Panc1 (cell line): ENCODE results near the gene FLACC1. TPM values are rescaled to one million over a fixed set of nuclear protein-coding genes. Genes with fewer than 3 reads are reported as not detected.

Experiments
- ATAC-seq: fragments of 200-7000 bp; cut with Tn5 transposase; 2 replicates; pipeline ENCODE4 v1.9.1; 2020; ENCODE audit warnings: mild to moderate bottlenecking, moderate library complexity
- BruUV-seq: library from RNA; stranded (reverse); fragments of 400-500 nt; replicated peaks from 2 replicates; lab custom pipeline; 2021; lab: Mats Ljungman, UMichigan
- CTCF ChIA-PET: fragments of 300-600 bp; sonication (Branson Sonifier 250); formaldehyde crosslinking; loops from one replicate; lab custom pipeline; 2022; ENCODE audit warnings: antibody characterized with exemption; lab: Charles Lee
- POLR2A ChIA-PET: fragments of 300-600 bp; sonication (Branson Sonifier 250); formaldehyde crosslinking; loops from one replicate; lab custom pipeline; 2022; ENCODE audit warnings: antibody characterized with exemption; lab: Charles Lee
- DNase-seq: peaks from one replicate; pipeline ENCODE4 v3.0.0-alpha.2; 2010; ENCODE audit warnings: low read depth, low spot score
- H3K27ac ChIP-seq: 2 replicates; pipeline ENCODE4 v1.5.1; 2011; ENCODE audit warnings: mild to moderate bottlenecking, low read length, inconsistent platforms
- H3K27me3 ChIP-seq: fragments of 200-500 bp; sonication (Bioruptor generic); 2 replicates; pipeline ENCODE4 v1.6.0; 2014; ENCODE audit warnings: low read length, inconsistent platforms; ENCODE audit not compliant: control insufficient read depth, insufficient read depth
- H3K36me3 ChIP-seq: fragments of 200-500 bp; sonication (Bioruptor generic); 2 replicates; pipeline ENCODE4 v1.5.1; 2014; ENCODE audit warnings: inconsistent platforms, mild to moderate bottlenecking, low read length, moderate library complexity; ENCODE audit not compliant: control insufficient read depth, insufficient read depth
- H3K4me1 ChIP-seq: 2 replicates; pipeline ENCODE4 v1.5.1; 2011; ENCODE audit warnings: inconsistent platforms, mild to moderate bottlenecking, low read length, moderate library complexity; ENCODE audit not compliant: control insufficient read depth, insufficient read depth
- H3K4me3 ChIP-seq, 2 experiments: 2 replicates each; pipeline ENCODE4 v1.5.1; 2011 to 2012; ENCODE audit warnings: low read depth in 2 of 2, low read length in 2 of 2, mild to moderate bottlenecking in 2 of 2, inconsistent platforms in 1 of 2, moderate library complexity in 1 of 2
- H3K9me3 ChIP-seq: fragments of 200-500 bp; sonication (Bioruptor generic); 2 replicates; pipeline ENCODE4 v1.5.1; 2014; ENCODE audit warnings: low read depth, mild to moderate bottlenecking, inconsistent platforms, low read length, moderate library complexity; ENCODE audit not compliant: control insufficient read depth, insufficient read depth
- CTCF ChIP-seq: fragments of 450-650 bp; IDR thresholded peaks from 2 replicates; pipeline ENCODE4 v1.5.1; 2017; ENCODE audit warnings: mild to moderate bottlenecking
- POLR2AphosphoS5 ChIP-seq: IDR thresholded peaks from 2 replicates; pipeline ENCODE4 v1.6.1; 2012; ENCODE audit warnings: mild to moderate bottlenecking, low read depth, low read length, moderate library complexity
- REST ChIP-seq, 2 experiments: IDR thresholded peaks; 2 replicates each; pipeline ENCODE4 v1.6.1; 2011 to 2012; ENCODE audit warnings: low read depth in 2 of 2, control low read depth in 1 of 2, low read length in 1 of 2, mild to moderate bottlenecking in 1 of 2, moderate library complexity in 1 of 2; ENCODE audit not compliant: insufficient read depth in 1 of 2
- SIN3A ChIP-seq: IDR thresholded peaks from 2 replicates; pipeline ENCODE4 v1.6.1; 2012; ENCODE audit warnings: low read depth, mild to moderate bottlenecking, low read length, moderate library complexity, borderline replicate concordance; ENCODE audit not compliant: insufficient read depth
- TCF7L2 ChIP-seq: IDR thresholded peaks from 2 replicates; pipeline ENCODE4 v1.6.1; 2011; ENCODE audit warnings: mild to moderate bottlenecking, low read depth, low read length, inconsistent platforms
- in situ Hi-C: cut with HindIII; loops from 2 replicates; pipeline ENCODE4 v1.10.0; 2016; ENCODE audit warnings: low sequenced_read_pairs, low pct_unique_long_range_greater_than_20kb
- intact Hi-C: fragments of 100-400 bp; cut with micrococcal nuclease; formaldehyde crosslinking; loops from one replicate; pipeline ENCODE4 v1.10.0; 2022; ENCODE audit not compliant: unreplicated experiment
- total RNA-seq: library from RNA; stranded (reverse); gene quantifications from one replicate; pipeline ENCODE4 v1.2.1, GENCODE V29; 2021; ENCODE audit not compliant: unreplicated experiment

FLACC1 gene
- total RNA-seq, 1 experiment from 2014 or later: 0.39 TPM

GRCh38 chr2:201343559-201343958 is 13.6 kb downstream of the FLACC1 start:
- intact Hi-C loops (no loop called here), in situ Hi-C loops (no loop called here)
- ATAC-seq (no peak), DNase-seq (no peak)
- Histone ChIP-seq H3K9me3 (no peaks in the 10 kb centered on the region; the same call in 1 of the 2 replicates), H3K4me3 (no peak overlapping the region), H3K36me3 (no peaks in the 10 kb centered on the region), H3K27me3 (no peaks in the 10 kb centered on the region), H3K4me1 (no peaks in the 10 kb centered on the region), H3K27ac (no peak overlapping the region)
- BruUV-seq: no TSS peak
- ChIA-PET CTCF (interaction anchor here (0.8 kb wide), 1 partner anchor 110 kb away, joined by 4 read pairs; no protein-coding TSS in a partner anchor), POLR2A (interaction anchor here (0.6 kb wide), 1 partner anchor 9 kb away, joined by 3 read pairs; no protein-coding TSS in a partner anchor)
- TF ChIP-seq POLR2AphosphoS5: no peak
- TF ChIP-seq SIN3A: no peak
- TF ChIP-seq CTCF: no peak
- TF ChIP-seq TCF7L2: no peak
- TF ChIP-seq REST (IDR thresholded peaks at IDR 0.05; ENCODE audit: insufficient read depth in 1 of 2, low read depth in 2 of 2, low read length in 1 of 2): no peak

GRCh38 chr2:201342923-201343322 is 14.2 kb downstream of the FLACC1 start:
- Histone ChIP-seq H3K4me1 (no peaks in the 10 kb centered on the region), H3K36me3 (no peaks in the 10 kb centered on the region), H3K9me3 (no peaks in the 10 kb centered on the region; the same call in 1 of the 2 replicates), H3K27ac (no peak overlapping the region), H3K4me3 (no peak overlapping the region), H3K27me3 (no peaks in the 10 kb centered on the region)
- in situ Hi-C loops: no loop called here
- no peak for DNase-seq
- ChIA-PET POLR2A (no interaction called here), CTCF (no interaction called here)
- intact Hi-C loops: no loop called here
- no peak for ATAC-seq
- TF ChIP-seq TCF7L2: no peak
- no TSS peak for BruUV-seq

- H3K4me1 ChIP-seq: no peaks in the 10 kb centered on the region
- no TSS peak for BruUV-seq
- no peaks in the 10 kb centered on the region for H3K36me3 ChIP-seq
- DNase-seq (no peak), ATAC-seq (no peak)
- no peak overlapping the region for H3K4me3 ChIP-seq
- CTCF ChIA-PET: no interaction called here
- in situ Hi-C loops: no loop called here
- intact Hi-C loops: no loop called here
- H3K9me3 ChIP-seq: no peaks in the 10 kb centered on the region
- H3K27me3 ChIP-seq: no peaks in the 10 kb centered on the region
- TF ChIP-seq CTCF: no peak
- no peak for TF ChIP-seq POLR2AphosphoS5
- TF ChIP-seq TCF7L2: no peak
- TF ChIP-seq SIN3A: no peak
- TF ChIP-seq REST (IDR thresholded peaks at IDR 0.05; ENCODE audit: insufficient read depth in 1 of 2, low read depth in 2 of 2, low read length in 1 of 2): no peak
- H3K27ac ChIP-seq: no peak overlapping the region
- POLR2A ChIA-PET: interaction anchor here (0.5 kb wide), 1 partner anchor 479 kb away, joined by 3 read pairs; no protein-coding TSS in a partner anchor
Observed at GRCh38 chr2:201329409-201329808, 27.7 kb downstream of the FLACC1 start.
